NCI-H2196 (cell line): ENCODE results near the gene SUFU.

ENCODE experiments used
- DNase-seq: peaks from one replicate; lab custom pipeline; 2025; ENCODE audit not compliant: unreplicated experiment; lab: John Stamatoyannopoulos, UW

The SUFU gene

DNA sequence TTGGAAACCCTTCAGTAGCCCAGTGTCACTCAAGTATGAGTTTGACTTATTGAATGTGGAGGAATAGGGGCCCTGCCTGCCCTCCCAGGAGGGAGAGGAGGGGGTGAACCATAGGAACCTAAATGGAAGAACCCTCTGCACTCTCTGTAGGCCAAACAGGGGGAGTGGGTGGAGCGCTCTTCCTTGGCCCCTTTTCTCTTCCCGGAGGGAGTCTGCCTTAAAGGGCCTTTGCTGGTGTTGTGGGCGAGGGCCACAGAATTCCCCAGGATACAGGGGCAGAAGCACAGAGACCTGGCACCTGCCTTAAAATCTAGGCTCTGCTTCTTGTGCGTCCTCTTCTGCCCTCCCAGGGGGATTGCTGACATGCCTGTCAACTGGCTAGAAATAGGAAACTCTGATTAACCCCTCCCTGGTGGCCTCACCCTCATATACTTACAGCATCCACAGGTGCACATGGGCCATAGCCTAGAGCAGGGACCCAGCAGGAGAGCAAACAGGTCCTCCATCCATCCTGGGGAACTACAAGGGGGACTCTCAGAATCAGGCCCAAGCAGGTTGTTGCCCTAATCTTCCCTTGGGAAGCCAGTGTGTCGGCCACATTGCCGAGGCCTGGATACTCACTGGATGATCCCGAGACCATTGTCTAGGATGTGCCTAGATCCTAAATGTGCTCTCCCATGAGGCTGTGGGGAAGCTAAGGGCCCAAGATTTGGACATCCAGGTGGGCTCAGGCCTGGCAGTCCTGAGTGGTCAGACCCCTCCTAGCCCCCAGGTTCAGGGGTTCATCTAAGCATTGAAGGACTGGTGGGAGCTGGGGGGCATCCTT, 143.9 kb downstream of the SUFU start:
- no peak for DNase-seq

DNA sequence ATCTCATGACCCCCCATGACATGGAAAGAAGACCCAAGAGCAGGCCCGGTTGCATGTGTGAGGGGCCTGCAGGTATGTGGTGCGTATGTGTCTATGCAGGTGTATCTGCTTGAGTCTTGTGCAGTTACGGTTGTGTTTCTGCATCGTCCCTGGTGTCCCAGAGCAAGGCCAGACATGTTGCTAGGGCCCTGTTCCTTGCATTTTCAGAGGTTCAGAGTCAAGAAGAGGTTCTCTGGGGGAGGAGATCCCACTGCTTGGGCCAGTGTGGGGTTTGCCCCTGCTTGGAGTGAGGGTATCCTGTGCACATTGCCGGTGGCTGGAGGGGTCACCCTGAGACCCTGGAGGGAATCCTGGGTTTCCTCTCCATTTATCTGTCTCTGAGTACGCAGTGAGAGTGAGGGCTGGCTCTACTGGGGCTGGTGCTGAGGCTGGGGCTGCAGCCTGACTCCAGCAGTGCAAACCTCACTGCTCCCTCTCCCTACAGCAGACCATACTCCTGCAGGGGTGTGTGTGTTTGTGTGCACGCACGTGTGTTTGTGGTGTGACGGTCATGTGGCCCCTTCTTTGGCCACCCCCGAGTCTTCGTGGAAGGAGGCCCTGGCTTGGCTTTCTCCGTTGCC, 144.6 kb downstream of the SUFU start:
- no peak for DNase-seq

DNA sequence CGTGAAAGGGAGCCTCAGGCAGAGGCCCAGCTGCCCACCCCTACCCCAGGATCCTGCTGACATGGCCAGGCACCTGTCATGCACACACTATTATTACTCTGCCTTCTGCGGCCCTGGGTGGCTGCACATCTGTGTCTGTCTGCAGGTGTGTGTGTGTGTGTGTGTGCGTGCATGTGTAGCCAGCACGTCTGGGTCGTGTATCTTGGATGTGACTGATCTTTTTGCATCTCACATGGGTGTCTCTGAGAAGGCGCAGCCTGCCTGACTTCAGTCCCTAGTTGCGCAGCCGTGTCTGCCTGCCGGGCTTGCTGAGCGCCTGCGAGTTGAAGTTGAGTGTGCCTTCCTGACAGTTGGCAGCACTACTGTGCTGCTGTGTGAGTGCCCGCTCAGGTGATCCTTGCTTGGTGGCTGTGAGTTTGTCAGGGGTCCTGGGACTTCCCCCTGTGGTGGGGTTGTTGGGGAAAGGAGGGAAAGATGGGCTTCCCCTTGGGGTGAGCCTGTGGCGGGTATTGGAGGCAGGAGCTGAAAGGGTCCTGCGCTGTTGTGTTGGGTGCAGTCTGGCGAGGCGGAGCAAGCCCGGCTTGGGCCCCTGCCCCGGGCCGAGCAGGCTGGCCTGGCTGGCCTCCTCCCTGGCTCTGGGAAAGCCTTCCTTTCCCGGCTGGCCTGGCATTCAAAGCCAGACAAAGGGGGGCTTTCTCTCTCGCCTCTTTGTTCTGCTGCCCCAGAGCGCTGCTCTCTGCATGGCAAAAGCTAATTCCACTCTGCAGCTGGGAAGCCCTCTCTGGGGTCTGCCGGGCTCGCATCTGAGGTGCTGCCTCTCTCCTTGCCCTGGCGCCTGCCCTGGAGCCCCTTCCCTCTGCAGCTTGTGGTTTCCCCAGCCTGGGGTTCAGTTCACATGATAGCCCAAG, 145.4 kb downstream of the SUFU start:
- no peak for DNase-seq

DNA sequence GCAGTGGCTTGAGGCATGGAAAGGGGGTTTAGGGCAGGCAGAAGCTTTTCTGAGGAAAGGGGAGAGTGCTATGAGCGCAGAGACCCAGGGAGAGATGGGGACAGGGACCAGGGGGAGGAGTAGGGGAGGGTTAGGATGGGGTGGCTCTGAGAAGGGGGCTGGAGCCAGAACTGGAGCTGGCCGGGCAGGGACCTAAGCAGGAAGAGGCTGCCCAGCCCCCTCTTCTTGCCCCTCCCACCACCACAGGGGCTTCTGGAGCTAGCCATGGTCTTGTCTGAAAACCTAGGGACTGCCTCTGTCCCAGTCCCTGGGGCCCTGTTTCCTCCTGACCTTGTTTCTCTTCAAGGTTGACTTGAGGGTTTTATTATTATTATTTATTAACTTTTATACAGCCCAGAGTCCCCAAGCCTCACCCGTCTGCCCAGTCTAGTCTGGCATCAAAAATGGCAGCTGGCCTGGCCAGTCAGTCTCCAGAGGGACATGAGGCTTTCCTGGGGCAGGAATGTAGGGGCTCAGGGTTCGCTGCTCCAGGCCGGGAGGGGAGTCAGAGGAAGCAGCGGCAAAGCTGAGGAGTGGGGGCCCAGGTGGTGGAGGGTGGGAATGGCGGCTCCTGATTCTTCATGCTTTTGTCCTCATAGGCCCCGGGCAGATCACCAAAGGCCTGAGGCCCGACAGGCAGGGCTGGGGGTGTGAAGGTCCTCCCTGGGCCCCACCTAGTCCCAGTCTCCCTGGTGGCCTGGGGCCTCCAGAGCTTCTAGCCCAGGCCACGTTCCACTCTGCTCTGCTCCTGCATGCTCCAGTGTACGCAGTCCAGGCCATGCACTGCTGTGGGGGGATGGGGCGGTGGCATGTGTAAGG, 146.3 kb downstream of the SUFU start:
- no peak for DNase-seq

DNA sequence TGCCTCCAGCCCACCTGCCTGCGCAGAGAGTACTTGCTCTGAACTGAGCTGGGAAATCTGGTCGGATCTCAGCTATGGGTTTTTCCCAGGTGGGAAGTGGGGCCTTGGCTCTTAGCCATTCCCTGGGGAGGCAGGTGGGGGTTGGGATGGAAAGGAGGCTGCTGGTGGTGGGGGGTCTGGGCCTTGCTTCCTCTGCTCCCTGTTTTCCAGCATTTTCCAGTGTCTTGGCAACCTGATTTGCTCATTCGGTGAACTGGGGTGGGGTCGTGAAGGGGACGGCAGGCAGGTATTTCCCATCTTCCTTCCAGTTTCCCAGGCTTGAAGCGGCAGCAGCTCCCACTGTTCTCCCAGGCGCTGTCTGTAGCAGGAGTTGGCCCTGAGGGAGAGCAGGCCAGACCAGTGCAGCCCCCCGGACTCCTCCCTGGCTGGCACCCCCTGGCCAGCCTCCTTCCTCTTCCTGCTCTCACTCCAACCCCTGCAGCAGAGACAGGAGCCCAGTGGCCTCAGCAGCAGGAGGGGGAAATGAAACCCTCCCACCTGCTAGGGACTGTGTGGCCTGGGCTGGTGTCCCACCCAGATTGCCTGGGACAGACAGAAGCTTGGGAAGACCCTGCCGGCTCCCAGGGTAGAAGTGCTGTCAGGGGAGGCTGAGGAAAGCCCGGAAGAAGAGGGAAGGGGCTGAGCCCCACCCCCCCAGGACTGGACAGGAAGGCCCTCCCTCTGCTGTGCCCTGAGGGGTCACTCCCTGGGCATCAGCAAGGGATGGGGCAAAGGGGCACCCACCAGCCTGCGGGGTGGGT, 147.1 kb downstream of the SUFU start:
- DNase-seq: no peak

DNA sequence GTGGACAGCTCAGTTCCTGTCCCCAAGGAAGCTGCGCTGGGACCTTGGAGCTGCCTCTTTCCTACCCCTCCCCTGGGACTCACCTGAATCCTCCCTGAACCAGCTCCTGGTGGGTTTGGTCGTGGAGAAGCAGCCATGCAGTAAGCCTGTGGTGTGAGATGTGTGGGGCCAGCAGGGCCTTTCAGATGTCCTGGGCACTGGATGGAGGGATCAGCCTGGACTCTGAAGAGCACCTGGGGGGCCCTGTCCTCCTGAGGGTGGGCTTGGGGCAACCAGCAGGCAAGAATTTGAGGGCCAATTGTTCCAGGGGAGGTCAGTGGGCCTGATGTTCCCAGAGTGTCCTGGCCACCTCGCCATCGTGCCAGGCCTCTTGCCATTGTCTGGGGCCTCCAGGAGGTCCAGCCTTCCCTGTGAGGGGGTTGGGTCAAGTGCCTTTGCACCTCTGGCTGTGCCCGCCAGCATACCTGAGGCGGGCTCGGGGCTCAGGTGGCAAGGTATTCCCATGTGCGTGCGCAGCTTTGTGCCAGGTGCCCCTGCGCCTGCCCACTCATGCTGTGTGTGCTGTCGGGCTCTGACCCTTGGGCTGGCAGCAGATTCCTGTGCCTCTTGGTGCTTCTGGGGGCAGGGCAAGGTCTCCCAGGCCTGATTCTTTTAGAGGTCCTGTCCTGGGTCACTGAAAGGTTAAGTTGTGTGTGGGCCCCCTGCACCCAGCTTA, 147.8 kb downstream of the SUFU start:
- no peak for DNase-seq

DNA sequence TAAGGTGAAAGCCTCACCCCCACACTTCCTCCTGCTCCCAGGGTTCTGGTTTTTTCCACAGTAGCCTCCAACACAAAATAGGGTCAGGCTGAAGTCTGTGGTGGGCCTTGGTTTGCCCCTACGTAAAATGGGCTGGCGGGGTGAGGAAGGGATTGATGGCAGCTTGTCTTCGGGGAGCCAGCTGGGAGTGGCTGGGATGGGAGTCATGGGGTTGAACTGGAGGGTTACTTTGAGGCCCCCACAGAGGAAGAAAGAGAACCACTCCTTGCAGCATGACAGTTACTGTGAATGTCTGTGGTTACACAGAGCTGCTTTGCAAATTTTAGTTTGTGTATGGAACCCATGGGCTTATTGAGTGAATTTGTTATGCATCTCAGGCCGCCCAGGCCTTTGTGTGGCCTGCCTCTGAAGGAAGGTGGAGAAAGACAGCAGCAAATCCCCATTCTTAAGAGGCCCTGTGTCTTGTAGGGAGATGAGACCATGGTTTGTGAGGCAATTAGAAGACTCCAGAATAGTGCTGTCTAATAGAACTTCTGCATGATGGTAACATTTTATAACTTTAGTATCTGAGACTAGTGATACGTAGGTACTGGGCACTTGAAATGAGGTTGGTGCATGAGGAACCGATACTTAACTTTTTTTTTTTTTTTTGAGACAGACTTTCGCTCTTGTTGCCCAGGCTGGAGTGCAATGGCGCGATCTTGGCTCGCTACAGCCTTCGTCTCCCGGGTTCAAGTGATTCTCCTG, 148.6 kb downstream of the SUFU start:
- DNase-seq: no peak

DNA sequence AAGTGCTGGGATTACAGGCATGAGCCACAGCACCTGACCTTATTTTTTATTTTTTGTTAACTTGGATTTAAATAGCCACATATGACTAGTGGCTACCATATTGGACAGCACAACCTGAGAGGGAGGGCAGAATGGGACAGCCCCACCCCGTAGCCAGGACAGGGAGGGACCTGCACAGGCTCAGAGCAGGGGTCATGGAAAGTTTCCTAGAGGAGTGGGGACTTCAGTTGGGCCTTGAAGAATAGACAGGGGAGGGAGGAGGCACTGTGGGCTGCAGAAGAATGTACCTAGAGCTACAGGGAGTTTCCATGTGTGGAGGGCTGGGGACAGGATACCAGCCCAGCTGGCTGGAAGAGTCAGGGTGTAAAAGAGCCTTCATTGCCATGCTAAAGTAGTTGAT, 149.3 kb downstream of the SUFU start:
- DNase-seq: no peak

DNA sequence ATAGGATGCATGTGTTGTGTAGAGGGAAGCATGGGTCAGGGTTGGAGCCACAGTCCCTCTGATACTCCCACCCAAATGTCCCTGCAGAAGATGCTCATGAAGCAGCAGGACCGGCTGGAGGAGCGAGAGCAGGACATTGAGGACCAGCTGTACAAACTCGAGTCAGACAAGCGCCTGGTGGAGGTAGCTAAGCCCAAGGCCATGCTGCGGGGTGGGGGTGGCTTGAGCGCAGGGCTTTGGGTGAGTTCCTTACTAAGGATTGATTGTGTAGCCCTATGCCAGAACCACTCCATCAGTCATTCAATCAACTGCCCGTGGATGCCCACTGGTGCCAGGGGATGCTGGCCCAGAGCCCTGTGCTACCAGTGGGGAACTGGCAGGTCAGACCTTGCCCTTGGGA, 150.8 kb downstream of the SUFU start:
- no peak for DNase-seq

DNA sequence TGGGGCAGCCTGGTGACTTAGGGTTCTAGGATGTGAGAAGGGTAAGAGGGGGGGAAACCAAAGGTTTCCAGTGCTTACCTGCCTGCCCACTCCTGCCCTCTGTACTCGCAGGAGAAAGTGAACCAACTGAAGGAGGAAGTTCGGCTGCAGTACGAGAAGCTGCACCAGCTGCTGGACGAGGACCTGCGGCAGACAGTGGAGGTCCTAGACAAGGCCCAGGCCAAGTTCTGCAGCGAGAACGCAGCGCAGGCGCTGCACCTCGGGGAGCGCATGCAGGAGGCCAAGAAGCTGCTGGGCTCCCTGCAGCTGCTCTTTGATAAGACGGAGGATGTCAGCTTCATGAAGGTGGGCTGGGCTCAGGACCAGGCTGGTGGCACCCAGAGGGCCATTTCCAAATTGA, 151.2 kb downstream of the SUFU start:
- DNase-seq: no peak

DNA sequence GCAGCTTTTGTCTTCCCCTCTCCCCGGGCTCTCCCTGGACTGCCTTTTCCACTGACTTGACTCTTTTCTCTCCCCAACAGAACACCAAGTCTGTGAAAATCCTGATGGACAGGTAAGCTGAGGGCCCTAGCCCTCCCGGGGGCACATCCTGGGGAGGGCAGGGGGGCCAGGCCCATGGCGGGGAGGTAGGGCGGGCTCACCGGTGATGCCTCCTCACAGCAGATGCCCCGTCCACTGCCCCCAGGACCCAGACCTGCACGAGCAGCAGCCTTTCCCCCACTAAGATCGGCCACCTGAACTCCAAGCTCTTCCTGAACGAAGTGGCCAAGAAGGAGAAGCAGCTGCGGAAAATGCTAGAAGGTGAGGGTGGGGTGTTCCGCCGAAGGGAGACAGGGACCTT, 152.3 kb downstream of the SUFU start:
- no peak for DNase-seq

DNA sequence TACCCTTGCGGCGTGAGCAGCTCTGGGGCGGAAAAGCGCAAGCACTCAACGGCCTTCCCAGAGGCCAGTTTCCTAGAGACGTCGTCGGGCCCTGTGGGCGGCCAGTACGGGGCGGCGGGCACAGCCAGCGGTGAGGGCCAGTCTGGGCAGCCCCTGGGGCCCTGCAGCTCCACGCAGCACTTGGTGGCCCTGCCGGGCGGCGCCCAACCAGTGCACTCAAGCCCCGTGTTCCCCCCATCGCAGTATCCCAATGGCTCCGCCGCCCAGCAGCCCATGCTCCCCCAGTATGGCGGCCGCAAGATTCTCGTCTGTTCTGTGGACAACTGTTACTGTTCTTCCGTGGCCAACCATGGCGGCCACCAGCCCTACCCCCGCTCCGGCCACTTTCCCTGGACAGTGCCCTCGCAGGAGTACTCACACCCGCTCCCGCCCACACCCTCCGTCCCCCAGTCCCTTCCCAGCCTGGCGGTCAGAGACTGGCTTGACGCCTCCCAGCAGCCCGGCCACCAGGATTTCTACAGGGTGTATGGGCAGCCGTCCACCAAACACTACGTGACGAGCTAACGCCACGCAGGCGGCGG, 153.1 kb downstream of the SUFU start:
- no peak for DNase-seq

DNA sequence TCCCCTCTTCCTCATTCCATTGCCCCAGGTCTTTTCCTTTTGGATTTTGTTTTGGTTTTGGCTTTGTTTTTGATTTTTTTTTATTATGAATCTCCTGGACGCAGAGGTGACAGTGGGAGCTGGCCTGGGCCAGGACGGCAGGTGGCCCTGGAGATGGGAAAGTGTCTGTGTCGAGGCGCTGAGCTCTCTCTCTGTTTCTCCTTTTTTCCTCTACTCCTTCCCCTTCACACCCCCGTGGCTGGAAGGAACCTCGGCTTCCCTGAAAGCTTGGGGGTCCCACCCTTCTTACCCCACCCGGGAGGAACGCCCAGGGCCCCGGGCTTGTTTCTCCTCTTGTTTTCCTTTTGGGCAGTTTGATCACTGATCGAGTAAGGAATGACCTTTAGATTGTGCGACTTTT, 153.7 kb downstream of the SUFU start:
- DNase-seq: no peak

DNA sequence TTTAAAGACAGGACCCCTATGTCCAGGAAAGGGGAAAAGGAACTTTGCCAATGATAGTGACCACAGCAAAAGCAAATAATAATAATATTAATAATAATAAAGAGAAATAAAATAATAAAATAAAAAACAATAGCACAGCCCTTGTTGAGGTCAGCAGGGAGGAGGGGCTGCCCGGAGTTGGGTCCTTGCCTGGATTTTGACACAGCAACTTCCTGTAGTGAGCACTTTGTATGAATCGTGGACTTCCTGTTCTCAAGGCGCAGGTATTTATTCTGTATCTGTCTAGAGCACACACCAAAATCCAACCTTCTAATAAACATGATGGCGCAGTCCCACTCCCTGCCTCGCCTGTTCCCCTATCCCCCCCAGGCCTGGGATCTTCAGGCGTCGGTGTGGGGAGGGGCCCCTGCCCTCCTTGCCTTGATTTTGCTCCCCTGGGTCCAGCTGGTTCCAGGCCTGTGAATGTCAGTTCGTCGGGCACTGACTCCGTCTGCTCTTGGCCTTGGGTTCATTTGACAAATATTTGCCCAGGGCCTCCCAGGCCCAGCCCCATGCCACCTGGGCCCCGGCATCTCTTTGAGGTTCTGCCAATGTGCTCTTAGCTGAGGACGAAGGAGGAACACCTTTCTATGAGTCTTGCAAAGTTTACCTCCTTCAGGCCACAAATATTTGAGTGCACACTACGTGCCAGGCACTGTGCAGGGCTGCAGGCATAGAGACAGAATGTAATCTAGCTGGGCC, 154.4 kb downstream of the SUFU start:
- peak; percentile 15 for DNase-seq

DNA sequence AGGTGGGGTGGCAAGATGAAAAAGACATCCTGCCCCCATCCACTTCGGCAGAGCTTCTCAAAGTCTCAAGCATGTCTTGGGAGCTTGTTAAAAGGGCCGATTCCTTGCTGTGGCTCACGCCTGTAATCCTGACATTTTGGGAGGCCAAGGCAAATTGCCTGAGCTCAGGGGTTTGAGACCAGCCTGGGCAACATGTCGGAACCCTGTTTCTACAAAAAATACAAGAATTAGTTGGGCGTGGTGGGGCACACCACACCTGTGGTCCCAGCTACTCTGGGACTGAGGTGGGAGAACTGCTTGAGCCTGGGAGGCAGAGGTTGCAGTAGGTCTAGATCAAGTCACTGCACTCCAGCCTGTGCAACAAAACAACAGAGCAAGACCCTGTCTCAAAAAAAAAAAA, 155.0 kb downstream of the SUFU start:
- no peak for DNase-seq

DNA sequence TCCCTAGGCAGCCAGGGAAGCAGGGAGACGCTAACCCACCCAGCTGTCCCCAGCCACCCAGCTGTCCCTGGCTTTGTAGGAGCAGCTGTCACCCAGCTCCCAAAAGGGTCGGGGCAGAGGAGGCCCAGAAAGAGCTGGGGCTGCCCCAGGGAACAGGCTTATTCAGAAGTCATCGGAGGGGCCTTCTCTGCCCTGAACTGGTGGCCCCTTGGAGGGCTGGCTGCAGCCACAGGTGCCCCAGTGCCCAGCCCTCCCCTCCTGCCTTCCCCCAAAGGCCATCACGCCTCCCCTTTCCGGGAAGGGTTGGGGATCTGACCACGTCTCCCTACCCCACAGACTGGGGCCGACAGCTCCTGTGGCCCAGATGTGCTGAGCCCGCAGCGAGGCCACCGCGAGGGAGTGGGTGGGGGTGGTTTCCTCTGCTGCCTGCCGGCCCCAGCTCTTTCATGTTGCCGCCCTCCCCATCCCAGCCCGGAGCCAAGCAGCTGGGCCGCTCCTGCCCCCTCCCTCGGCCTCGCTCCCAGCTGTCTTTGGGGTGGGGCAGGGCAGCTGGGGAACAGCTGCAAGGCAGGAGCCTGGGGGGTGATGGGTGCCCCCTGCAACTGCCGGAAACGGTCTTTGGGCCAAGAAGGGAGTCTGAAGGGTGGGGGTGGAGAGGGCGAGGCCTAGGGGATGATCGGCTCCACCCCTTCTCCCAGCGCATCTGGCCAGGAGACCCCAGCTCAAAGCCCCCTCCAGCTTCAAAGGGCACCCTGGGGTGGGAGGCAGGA, 157.3 kb downstream of the SUFU start:
- no peak for DNase-seq

DNA sequence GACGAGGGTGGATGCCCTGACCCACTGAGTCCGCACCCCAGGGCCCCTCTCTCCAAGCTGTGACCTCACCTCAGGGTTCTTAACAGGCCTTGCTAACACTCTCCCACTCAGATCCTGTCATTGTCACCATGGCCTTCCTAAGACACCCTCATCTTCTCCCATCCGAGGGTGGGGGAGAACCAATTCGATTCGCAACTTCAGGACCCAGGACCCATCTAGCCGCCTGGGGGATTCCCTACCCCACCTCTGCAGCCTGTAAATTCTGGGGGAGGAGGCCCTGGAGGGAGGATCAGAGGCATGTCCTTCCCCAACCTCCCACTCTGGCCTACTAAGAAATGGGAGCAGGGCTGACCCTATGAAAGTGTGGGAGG, 157.9 kb downstream of the SUFU start:
- no peak for DNase-seq
